Measurements from ENCODE around the gene METTL23.

METTL23 gene

DNA sequence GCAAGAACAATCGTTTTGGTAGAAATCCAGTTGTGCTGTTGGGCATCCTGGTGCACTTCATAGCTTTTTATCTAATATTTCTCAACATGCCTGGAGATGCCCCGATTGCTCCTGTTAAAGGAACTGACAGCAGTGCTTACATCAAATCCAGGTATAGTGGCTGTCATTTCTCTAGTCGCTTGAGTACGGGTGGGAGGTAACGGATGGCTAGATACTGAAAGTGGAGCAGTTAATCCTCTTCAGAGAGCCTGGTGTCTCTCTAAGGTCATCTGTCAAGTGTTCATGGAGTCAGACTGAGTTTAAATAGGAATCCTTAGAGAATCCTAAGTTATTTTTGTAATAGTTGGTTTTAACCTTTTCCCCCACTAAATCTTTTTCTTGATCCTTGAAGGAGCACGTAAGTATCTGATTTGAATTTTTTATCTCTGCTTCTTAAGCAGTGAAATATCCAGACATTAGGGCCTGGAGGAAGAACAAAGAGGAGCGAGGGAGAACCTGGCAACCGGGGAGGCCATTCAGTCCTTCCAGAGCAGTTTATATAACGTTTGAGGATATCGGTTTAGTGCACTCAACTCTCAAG, 48.5 kb downstream of the METTL23 start:
- DNase-seq, result no peak

DNA sequence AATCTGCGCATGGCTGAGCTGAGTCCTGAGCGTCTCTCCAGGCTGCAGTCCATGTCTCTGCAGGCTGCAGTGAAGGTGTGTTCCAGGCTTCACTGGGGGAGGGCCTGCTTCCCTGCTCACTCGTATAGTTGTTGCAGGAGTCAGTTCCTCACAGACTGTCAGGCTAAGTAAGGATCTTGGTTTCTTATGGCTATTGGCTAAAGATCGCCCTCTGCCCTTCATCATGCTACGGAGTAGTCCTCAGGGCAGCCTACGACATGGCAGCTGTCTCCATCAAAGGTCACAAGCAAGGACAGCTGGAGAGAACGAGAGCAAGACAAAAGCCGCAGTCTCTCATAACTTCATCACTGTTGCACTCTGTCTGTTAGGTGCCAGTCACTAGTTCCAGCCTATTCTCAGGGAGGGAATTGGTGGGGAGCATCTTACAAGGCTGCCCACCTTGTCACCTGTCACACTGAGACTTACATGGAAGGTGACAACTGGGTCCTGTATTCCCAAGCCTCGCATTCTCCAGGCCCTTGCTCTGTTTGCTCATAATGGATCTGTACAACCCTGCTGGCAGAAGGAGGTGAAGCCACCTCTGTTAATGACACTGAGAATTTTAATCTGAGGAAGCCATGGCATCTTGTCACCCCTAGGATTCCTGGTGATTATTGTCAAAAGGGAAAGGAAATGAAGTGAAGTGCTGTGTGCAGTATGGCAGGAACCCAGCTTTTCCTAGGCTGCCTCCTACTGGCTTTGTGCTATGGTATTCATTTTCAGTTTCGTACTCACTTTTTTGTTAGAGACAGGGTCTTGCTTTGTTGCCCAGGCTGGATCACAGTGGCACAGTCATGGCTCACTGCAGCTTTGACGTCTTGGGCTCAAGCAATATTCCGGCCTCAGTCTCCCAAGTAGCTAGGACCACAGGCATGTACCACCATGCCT, 54.7 kb downstream of the METTL23 start:
- DNase-seq, result no peak

DNA sequence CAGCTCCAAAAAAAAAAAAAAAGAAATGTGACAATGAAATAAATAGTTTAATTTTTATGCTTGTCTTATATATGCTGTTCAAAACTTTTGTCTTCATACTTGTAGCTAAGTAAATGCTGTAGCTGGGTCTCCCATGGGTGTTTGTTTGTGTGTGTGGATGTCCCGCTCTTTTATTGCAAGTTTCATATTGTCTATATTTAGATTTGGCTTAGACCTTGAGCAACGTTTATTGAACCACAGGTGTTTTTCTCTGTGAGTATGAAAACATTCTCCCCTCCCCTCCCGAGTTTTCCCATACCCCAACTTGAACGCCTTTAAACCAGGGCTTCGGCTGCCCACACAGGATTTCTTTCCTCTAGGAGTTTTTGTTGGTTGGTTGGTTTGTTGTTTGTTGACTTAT, 56.5 kb downstream of the METTL23 start:
- DNase-seq, result no peak
